KMS-11 (cell line): ENCODE data around the gene SPEM3.

Experiments
- H2AFZ ChIP-seq: fragments of 200-600 bp; sonication (generic); 2 replicates; pipeline ENCODE4 v1.6.1; 2016; ENCODE audit warnings: antibody characterized with exemption, mixed run types, low read depth
- H3K27ac ChIP-seq: fragments of 200-600 bp; sonication (generic); 2 replicates; pipeline ENCODE4 v1.6.1; 2016; ENCODE audit warnings: mild to moderate bottlenecking, mixed run types
- H3K27me3 ChIP-seq: fragments of 200-600 bp; sonication (generic); 2 replicates; pipeline ENCODE4 v1.6.1; 2017; ENCODE audit warnings: mild to moderate bottlenecking, low read depth, mixed run types, moderate library complexity; ENCODE audit not compliant: insufficient read depth
- H3K36me3 ChIP-seq: fragments of 200-600 bp; sonication (generic); 2 replicates; pipeline ENCODE4 v1.6.1; 2017; ENCODE audit warnings: mild to moderate bottlenecking, mixed run types; ENCODE audit not compliant: insufficient read depth
- H3K4me1 ChIP-seq: fragments of 200-600 bp; sonication (generic); 2 replicates; pipeline ENCODE4 v1.6.1; 2016; ENCODE audit warnings: mild to moderate bottlenecking, low read depth, mixed run types; ENCODE audit not compliant: poor library complexity, severe bottlenecking
- H3K4me2 ChIP-seq: fragments of 200-600 bp; sonication (generic); 2 replicates; pipeline ENCODE4 v1.7.0; 2016; ENCODE audit warnings: mild to moderate bottlenecking, mixed run types
- H3K4me3 ChIP-seq: fragments of 200-600 bp; sonication (generic); IDR thresholded peaks from 2 replicates; pipeline ENCODE4 v1.6.1; 2017; ENCODE audit warnings: low read depth, low read length, mixed read lengths; ENCODE audit not compliant: insufficient read depth
- H3K79me2 ChIP-seq: fragments of 200-600 bp; sonication (generic); 2 replicates; pipeline ENCODE4 v1.6.1; 2016; ENCODE audit warnings: low read depth, mixed run types; ENCODE audit not compliant: insufficient read depth
- H3K9ac ChIP-seq: fragments of 200-600 bp; sonication (generic); 2 replicates; pipeline ENCODE4 v1.6.1; 2016; ENCODE audit warnings: mild to moderate bottlenecking, mixed run types
- H4K20me1 ChIP-seq: fragments of 200-600 bp; sonication (generic); 2 replicates; pipeline ENCODE4 v1.6.1; 2016; ENCODE audit warnings: mild to moderate bottlenecking, mixed run types; ENCODE audit not compliant: insufficient read depth
- CTCF ChIP-seq: fragments of 200-600 bp; sonication (generic); conservative IDR thresholded peaks from 2 replicates; pipeline ENCODE4 v1.6.1; 2017; ENCODE audit warnings: low read depth, mild to moderate bottlenecking, antibody characterized with exemption, low read length, moderate library complexity, mixed read lengths

Gene SPEM3

DNA sequence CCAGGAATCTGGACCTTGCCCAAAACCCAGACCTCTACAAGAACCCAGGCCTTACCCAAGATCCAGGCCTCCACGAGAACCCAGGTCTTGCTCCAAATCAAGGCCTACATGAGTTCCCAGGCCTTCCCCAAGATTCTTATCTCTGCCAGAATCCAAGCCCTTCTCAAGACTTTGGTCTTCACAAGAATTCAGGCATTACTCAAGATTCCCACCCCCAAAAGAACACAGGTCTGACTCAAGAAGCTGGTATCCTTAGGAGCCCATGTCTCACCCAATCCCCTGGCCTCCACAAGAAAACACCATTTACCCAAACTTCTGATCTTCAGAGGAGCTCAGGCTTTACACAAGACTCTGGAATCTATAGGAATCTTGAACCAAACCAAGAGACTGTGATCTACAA, 2.6 kb downstream of the SPEM3 start:
- Histone ChIP-seq H3K79me2 (no peaks in the 10 kb centered on the region), H3K4me2 (no peak overlapping the region), H4K20me1 (no peaks in the 10 kb centered on the region), H3K36me3 (no peaks in the 10 kb centered on the region), H3K27me3 (no peaks in the 10 kb centered on the region), H3K27ac (no peak overlapping the region), H2AFZ (no peak overlapping the region), H3K9ac (no peak overlapping the region), H3K4me3 (no peak overlapping the region), H3K4me1 (no peaks in the 10 kb centered on the region)
- no peak for TF ChIP-seq CTCF

- no peaks in the 10 kb centered on the region for H4K20me1 ChIP-seq
- no peaks in the 10 kb centered on the region for H3K4me1 ChIP-seq
- H3K4me3 ChIP-seq = no peak overlapping the region
- H3K9ac ChIP-seq = no peak overlapping the region
- no peaks in the 10 kb centered on the region for H3K79me2 ChIP-seq
- no peak overlapping the region for H2AFZ ChIP-seq
- H3K27me3 ChIP-seq = no peaks in the 10 kb centered on the region
- H3K36me3 ChIP-seq = no peaks in the 10 kb centered on the region
- H3K27ac ChIP-seq = no peak overlapping the region
- no peak overlapping the region for H3K4me2 ChIP-seq
- no peak for TF ChIP-seq CTCF
Measured at GRCh38 chr17:7432296-7432695, 3.6 kb downstream of the SPEM3 start.

DNA sequence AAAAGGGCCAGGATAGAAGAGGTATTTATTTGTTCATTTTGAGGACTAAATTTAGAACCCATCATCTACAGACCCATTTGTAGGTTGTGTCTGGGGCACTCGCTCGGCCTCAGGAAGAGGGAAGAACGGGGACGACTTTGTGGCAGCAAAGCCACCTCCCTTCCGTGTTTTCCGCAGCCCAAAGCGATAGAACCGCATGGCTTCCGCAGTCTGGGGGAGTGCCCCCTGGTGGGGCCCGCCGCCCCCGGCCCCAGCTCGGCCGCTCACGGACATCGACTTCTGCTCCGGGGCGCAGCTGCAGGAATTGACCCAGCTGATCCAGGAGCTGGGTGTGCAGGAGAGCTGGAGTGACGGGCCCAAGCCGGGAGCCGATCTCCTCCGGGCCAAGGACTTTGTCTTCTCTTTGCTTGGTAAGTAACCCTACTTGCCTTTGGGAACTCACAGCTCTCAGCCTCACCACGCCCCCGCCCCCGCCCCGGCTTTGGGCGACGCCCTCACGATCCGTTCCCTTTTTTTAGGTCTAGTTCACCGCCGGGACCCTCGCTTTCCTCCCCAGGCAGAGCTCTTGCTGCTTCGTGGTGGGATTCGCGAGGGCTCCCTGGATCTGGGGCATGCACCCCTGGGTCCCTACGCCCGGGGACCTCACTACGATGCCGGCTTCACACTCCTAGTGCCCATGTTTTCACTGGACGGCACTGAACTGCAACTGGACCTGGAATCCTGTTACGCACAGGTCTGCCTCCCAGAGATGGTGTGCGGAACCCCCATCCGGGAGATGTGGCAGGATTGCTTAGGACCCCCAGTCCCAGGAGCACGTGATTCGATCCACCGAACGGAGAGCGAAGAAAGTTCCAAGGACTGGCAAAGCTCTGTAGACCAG, 7.3 kb downstream of the SPEM3 start:
- Histone ChIP-seq H3K4me3 (no peak overlapping the region), H3K4me1 (no peaks in the 10 kb centered on the region), H4K20me1 (no peaks in the 10 kb centered on the region), H2AFZ (peak overlapping the region; percentile 30; the same call in 1 of the 2 replicates), H3K27me3 (no peaks in the 10 kb centered on the region), H3K27ac (no peak overlapping the region), H3K4me2 (no peak overlapping the region), H3K9ac (no peak overlapping the region), H3K79me2 (no peaks in the 10 kb centered on the region), H3K36me3 (no peaks in the 10 kb centered on the region)
- no peak for TF ChIP-seq CTCF

GRCh38 chr17:7436556-7437368, 8.1 kb downstream of the SPEM3 start:
- Histone ChIP-seq H3K27ac (no peak overlapping the region), H2AFZ (no peak overlapping the region)

More at GRCh38 chr17:7436556-7437368, 8.1 kb downstream of the SPEM3 start:
- H3K4me1 ChIP-seq = no peaks in the 10 kb centered on the region
- H3K4me2 ChIP-seq = no peak overlapping the region
- H4K20me1 ChIP-seq = no peaks in the 10 kb centered on the region
- no peak for TF ChIP-seq CTCF
- no peaks in the 10 kb centered on the region for H3K79me2 ChIP-seq
- H3K36me3 ChIP-seq = no peaks in the 10 kb centered on the region
- no peak overlapping the region for H3K4me3 ChIP-seq
- H3K9ac ChIP-seq = no peak overlapping the region
- no peaks in the 10 kb centered on the region for H3K27me3 ChIP-seq
